HUDEP-2 (cell line): Measurements from ENCODE around the gene TMCO6.

ENCODE experiments used
- DNase-seq, 76 experiments: peaks; one replicate each; lab custom pipeline; 2025; ENCODE audit not compliant: unreplicated experiment in 76 of 76; lab: John Stamatoyannopoulos, UW

Gene TMCO6

GRCh38 chr5:140671472-140672125, 32.3 kb downstream of the TMCO6 start:
- no peak for DNase-seq

- no peak for DNase-seq
These were observed 33.4 kb downstream of the TMCO6 start for GRCh38 chr5:140672455-140673186.

- no peak for DNase-seq
These were observed 34.1 kb downstream of the TMCO6 start, which contains the start of gene DND1 for GRCh38 chr5:140673187-140673976. Gene DND1 (minus strand): TSS chr5:140673576. CDS start chr5:140673542, 34 bp downstream.

- DNase-seq: peak in 2 of 76 experiments; percentile 3 to 5
These were observed 35.0 kb downstream of the TMCO6 start for GRCh38 chr5:140674211-140674610.

- DNase-seq: no peak
These were observed 35.4 kb downstream of the TMCO6 start for GRCh38 chr5:140674629-140675028.

- DNase-seq: no peak
These were observed 38.7 kb downstream of the TMCO6 start for GRCh38 chr5:140677947-140678346.

- peak in 73 of 76 experiments; percentile 8 to 92 (median 57) for DNase-seq
These were observed 39.7 kb downstream of the TMCO6 start for GRCh38 chr5:140678993-140679392.

GRCh38 chr5:140690376-140690932, 51.2 kb downstream of the TMCO6 start:
- no peak for DNase-seq

GRCh38 chr5:140690941-140691924, 52.0 kb downstream of the TMCO6 start, which contains the start of the genes HARS1 and HARS2:
Gene HARS1 (minus strand): TSS chr5:140691370. CDS start chr5:140691304, 66 bp downstream.
Gene HARS2 (plus strand): TSS chr5:140691455. CDS start chr5:140691649, 194 bp downstream.
- DNase-seq: peak in 75 of 76 experiments; percentile 25 to 92 (median 83)

- DNase-seq: no peak
These were observed 55.0 kb downstream of the TMCO6 start for GRCh38 chr5:140694276-140694675.
